ENCODE results near the gene SLC15A4.
"Not testable (repeated sequence)": the region's sequence is repeated elsewhere in the genome, so short reads cannot be mapped to it uniquely, and the experiment has no call there.

SLC15A4 gene

GRCh38 chr12:128843538-128843937 lies 19.8 kb upstream of the SLC15A4 start:
- no peak for DNase-seq

- no peak for DNase-seq
Measured at GRCh38 chr12:128842579-128842978, 18.8 kb upstream of the SLC15A4 start.

GRCh38 chr12:128840862-128841468 lies 17.2 kb upstream of the SLC15A4 start:
- DNase-seq = no peak

- not testable (repeated sequence) for DNase-seq
Measured at GRCh38 chr12:128839885-128840284, 16.1 kb upstream of the SLC15A4 start.

- no peak for DNase-seq
Measured at GRCh38 chr12:128833418-128833817, 9.7 kb upstream of the SLC15A4 start.

GRCh38 chr12:128830505-128830893 lies 6.7 kb upstream of the SLC15A4 start:
- no peak for DNase-seq

- DNase-seq = no peak
Measured at GRCh38 chr12:128829861-128830504, 6.2 kb upstream of the SLC15A4 start.

- DNase-seq = no peak
Measured at GRCh38 chr12:128827724-128828123, 4.0 kb upstream of the SLC15A4 start.

- no peak for DNase-seq
Measured at GRCh38 chr12:128825835-128826234, 2.1 kb upstream of the SLC15A4 start.

- peak in 1 of 2 experiments; percentile 41 for DNase-seq
Measured at GRCh38 chr12:128823216-128823915, 392 bp downstream of the SLC15A4 start.

GRCh38 chr12:128820723-128821432 lies 2.9 kb downstream of the SLC15A4 start:
- no peak for DNase-seq

GRCh38 chr12:128820253-128820652 lies 3.5 kb downstream of the SLC15A4 start:
- no peak for DNase-seq

GRCh38 chr12:128819293-128820144 lies 4.2 kb downstream of the SLC15A4 start:
- DNase-seq = no peak

GRCh38 chr12:128818065-128819022 lies 5.4 kb downstream of the SLC15A4 start:
- no peak for DNase-seq

- DNase-seq = no peak
Measured at GRCh38 chr12:128817111-128818015, 6.4 kb downstream of the SLC15A4 start.

- no peak for DNase-seq
Measured at GRCh38 chr12:128816643-128816920, 7.2 kb downstream of the SLC15A4 start.

GRCh38 chr12:128815779-128816642 lies 7.7 kb downstream of the SLC15A4 start:
- DNase-seq = no peak

- no peak for DNase-seq
Measured at GRCh38 chr12:128814411-128815261, 9.1 kb downstream of the SLC15A4 start.

GRCh38 chr12:128813883-128814282 lies 9.9 kb downstream of the SLC15A4 start:
- no peak for DNase-seq

Data from NCI-H187 (cell line).